ENCODE measurements around the gene RASAL2.
"Not testable (repeated sequence)": the region's sequence is repeated elsewhere in the genome, so short reads cannot be mapped to it uniquely, and the experiment has no call there.

RASAL2 gene

GRCh38 chr1:178301141-178301540 is 207.2 kb downstream of the RASAL2 start:
- no peak for DNase-seq

- DNase-seq = no peak
Measured at GRCh38 chr1:178307264-178307663, 213.4 kb downstream of the RASAL2 start.

- no peak for DNase-seq
Measured at GRCh38 chr1:178308438-178308837, 214.5 kb downstream of the RASAL2 start.

- peak; percentile 41 for DNase-seq
Measured at GRCh38 chr1:178310685-178311105, 216.8 kb downstream of the RASAL2 start.

- DNase-seq = no peak
Measured at GRCh38 chr1:178311164-178311563, 217.3 kb downstream of the RASAL2 start.

GRCh38 chr1:178320280-178320982 is 226.5 kb downstream of the RASAL2 start:
- DNase-seq = not testable (repeated sequence)

- no peak for DNase-seq
Measured at GRCh38 chr1:178323067-178323466, 229.2 kb downstream of the RASAL2 start.

GRCh38 chr1:178324003-178324402 is 230.1 kb downstream of the RASAL2 start:
- no peak for DNase-seq

GRCh38 chr1:178328728-178329127 is 234.8 kb downstream of the RASAL2 start:
- DNase-seq = no peak

GRCh38 chr1:178330153-178330552 is 236.2 kb downstream of the RASAL2 start:
- DNase-seq = no peak

- no peak for DNase-seq
Measured at GRCh38 chr1:178330848-178331497, 237.1 kb downstream of the RASAL2 start.

GRCh38 chr1:178335426-178335825 is 241.5 kb downstream of the RASAL2 start:
- no peak for DNase-seq

- DNase-seq = no peak
Measured at GRCh38 chr1:178337091-178337706, 243.3 kb downstream of the RASAL2 start.

- DNase-seq = no peak
Measured at GRCh38 chr1:178339834-178340233, 245.9 kb downstream of the RASAL2 start.

GRCh38 chr1:178341261-178341956 is 247.5 kb downstream of the RASAL2 start:
- DNase-seq = no peak

- no peak for DNase-seq
Measured at GRCh38 chr1:178342745-178343144, 248.8 kb downstream of the RASAL2 start.

- DNase-seq = no peak
Measured at GRCh38 chr1:178344513-178345091, 250.7 kb downstream of the RASAL2 start.

GRCh38 chr1:178345238-178345637 is 251.3 kb downstream of the RASAL2 start:
- DNase-seq = no peak

- DNase-seq = no peak
Measured at GRCh38 chr1:178345807-178346206, 251.9 kb downstream of the RASAL2 start.

GRCh38 chr1:178349801-178350200 is 255.9 kb downstream of the RASAL2 start:
- no peak for DNase-seq

GRCh38 chr1:178351911-178352310 is 258.0 kb downstream of the RASAL2 start:
- DNase-seq = not testable (repeated sequence)

GRCh38 chr1:178352790-178353416 is 259.0 kb downstream of the RASAL2 start:
- no peak for DNase-seq

- no peak for DNase-seq
Measured at GRCh38 chr1:178353524-178353923, 259.6 kb downstream of the RASAL2 start.

All from NCI-H2171 (cell line).